ENCODE results near the gene C1orf174. TPM values are rescaled to one million over a fixed set of nuclear protein-coding genes. Genes with fewer than 3 reads are reported as not detected.

C1orf174 gene
- total and polyA plus RNA-seq, 12 donors = 7.5 to 13.4 (median 10.9) TPM

DNA sequence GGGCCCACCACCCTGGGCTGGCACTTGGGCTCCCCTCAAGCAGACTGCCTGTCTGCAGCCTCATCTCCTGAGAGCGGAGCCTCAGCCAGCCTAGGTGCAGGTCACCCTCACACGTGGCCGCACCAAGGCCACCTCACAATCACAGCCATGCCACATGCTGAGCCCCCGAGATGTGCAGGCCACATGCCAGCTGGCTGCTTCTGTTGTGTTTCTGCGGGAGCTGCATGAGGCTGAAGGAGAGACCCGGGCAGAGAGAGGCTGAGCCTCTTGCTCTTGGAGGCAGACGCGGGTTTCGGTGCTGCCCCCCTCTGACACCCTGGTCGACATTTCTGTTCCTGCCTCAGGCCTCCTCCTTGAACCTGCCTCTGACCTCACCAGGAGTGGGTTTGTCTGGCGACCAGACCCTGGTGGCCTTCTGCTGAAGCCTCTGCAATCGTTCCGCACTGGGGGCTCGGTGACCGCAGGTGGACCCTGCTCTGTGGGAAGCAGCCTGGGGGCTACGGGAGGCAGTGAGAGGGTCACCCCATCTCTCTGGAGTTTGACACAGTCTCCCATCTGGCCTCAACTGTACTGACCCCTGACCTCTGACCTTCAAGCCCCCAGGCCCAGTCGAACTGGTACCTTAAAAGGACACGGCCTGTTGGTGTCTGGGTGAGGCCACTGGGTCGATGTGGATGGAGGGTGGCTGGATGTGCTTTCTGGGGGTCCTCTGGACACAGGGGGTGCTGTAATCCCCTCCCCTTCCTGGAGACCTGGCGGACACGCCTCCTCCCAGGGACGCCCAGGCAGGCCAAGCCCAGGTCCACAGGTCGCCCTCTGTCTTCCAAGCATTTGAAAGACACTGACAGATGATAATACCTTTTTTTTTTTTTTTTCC is 13.0 kb upstream of the C1orf174 start:
- Histone ChIP-seq H3K27me3 (peaks cover 0 to 56% (median 45%) of the 10 kb centered on the region in 7 donors), H3K4me3 (no peak overlapping the region), H3K36me3 (no peaks in the 10 kb centered on the region), H3K4me1 (peaks cover 0 to 5% (median 0%) of the 10 kb centered on the region in 9 donors), H3K27ac (no peak overlapping the region), H3K9me3 (no peaks in the 10 kb centered on the region)
- DNase-seq (no peak), ATAC-seq (no peak)
- intact Hi-C loops (cut with DNase I) = loop anchor here in 4 of 10 donors (5.0 to 10.0 kb wide), 6 partner anchors 742 to 1834 kb away; partner anchors contain the start of gene AJAP1 (in 1 of the 4)
- TF ChIP-seq, protein P1, sequence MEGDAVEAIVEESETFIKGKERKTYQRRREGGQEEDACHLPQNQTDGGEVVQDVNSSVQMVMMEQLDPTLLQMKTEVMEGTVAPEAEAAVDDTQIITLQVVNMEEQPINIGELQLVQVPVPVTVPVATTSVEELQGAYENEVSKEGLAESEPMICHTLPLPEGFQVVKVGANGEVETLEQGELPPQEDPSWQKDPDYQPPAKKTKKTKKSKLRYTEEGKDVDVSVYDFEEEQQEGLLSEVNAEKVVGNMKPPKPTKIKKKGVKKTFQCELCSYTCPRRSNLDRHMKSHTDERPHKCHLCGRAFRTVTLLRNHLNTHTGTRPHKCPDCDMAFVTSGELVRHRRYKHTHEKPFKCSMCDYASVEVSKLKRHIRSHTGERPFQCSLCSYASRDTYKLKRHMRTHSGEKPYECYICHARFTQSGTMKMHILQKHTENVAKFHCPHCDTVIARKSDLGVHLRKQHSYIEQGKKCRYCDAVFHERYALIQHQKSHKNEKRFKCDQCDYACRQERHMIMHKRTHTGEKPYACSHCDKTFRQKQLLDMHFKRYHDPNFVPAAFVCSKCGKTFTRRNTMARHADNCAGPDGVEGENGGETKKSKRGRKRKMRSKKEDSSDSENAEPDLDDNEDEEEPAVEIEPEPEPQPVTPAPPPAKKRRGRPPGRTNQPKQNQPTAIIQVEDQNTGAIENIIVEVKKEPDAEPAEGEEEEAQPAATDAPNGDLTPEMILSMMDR (IDR thresholded peaks at IDR 0.05) = no peak
- WGBS, 2 donors = 90 to 93% methylated on average over 23 of the region's 23 CpGs

DNA sequence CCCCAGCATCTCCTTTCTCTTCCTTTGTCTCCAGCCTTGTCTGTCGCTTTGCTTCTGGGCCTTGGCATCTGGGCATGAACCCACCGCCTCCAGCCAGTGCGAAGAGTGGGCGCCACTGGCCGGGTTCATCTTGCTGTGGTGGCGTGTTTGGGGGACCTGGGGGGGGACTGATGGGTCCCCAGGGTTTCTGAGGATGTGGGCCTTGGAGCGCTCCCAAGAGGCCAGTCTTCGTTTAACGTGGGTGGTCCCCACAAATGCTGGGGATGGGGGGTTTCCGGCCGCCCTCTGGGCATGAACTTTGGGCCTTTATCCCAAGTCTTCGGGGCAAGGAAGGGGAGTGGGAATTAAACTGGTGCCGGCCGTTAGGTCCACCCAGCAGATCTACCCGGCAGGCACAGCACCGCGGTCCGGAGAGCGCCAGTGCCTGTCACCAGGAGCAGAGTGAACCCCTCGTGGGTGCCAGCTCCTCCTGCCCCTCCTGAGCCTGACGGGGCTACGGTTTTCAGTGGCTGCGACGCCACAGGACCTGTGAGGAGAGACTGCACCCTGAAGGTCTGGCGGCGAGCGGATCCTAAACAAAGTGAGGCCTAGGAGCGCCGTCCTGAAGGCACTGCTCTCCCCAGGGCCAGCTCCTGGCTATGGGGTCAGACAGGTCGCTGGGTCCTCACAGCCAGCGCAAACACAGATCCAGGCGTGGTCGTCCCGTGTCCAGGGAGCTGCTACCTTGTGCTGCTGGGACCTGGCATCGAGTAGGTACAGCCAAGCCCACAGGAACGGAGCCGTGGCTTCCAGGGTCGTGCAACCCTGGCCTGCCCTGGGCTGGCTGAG is 12.1 kb upstream of the C1orf174 start:
- Histone ChIP-seq H3K36me3 (no peaks in the 10 kb centered on the region), H3K9me3 (no peaks in the 10 kb centered on the region), H3K4me1 (peaks cover 0 to 5% (median 0%) of the 10 kb centered on the region in 9 donors), H3K27me3 (peaks cover 0 to 50% (median 37%) of the 10 kb centered on the region in 7 donors), H3K4me3 (no peak overlapping the region), H3K27ac (no peak overlapping the region)
- ATAC-seq (no peak), DNase-seq (no peak)
- intact Hi-C loops (cut with DNase I) = loop anchor here in 4 of 10 donors (5.0 to 10.0 kb wide), 6 partner anchors 743 to 1835 kb away; partner anchors contain the start of gene AJAP1 (in 1 of the 4)
- TF ChIP-seq, protein P1 (IDR thresholded peaks at IDR 0.05) = no peak
- WGBS, 2 donors = 86 to 91% methylated on average over 38 of the region's 38 CpGs

DNA sequence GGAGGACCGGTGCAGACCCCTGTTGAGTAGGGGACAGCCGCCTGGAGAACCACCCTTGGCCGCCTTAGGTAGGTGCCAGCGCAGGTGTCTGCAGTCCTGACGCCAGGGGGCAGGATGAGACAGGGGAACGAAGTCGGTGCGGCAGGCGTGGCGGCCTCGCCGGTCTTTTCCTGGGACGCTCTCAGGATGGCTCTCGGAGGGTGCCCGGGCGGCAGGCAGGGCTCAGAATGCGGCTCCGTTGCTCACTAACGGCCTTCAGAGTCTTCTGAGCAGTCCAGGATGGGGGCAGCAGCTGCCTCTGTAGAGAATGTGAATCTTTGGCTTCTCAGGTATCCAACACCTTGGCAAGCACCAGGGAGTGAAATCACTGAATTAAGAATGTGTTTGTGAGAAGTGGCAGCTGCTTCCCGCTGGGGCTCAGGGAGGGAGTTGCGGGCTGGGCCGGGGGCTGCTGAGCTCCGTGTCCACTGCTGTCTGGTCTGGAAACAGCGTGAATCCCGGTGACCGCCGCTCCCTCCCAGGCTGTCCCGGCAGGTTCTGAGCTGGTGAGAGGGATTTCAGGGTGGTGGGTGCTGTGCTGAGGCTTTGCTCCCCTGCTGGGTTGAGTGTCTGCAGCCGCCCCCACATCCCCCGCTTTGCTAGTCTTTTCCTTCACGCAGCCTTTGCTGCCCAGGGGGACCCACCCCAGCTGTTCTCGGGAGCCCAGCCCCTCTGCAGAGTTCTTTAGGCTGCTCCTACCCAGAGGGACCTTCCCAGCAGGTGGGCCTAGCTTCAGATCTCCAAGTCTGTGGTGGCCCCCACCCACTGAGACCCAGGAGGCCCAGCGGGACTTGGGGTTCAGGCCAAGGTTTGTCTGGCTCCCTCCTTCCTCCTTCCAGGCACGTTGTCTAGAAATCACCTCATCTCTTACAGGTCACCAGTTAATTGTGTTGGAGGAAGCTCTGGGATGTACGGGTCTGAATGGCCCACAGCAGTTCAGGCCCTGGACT is 11.1 kb upstream of the C1orf174 start:
- no peak overlapping the region for H3K4me3 ChIP-seq
- intact Hi-C loops (cut with DNase I) = loop anchor here in 4 of 10 donors (5.0 to 10.0 kb wide), 6 partner anchors 744 to 1836 kb away; partner anchors contain the start of gene AJAP1 (in 1 of the 4)
- WGBS, 2 donors = 11 to 13% methylated on average over 35 of the region's 35 CpGs

More for the DNA sequence above, 11.1 kb upstream of the C1orf174 start:
- Histone ChIP-seq H3K4me1 (peaks cover 0 to 5% (median 0%) of the 10 kb centered on the region in 9 donors), H3K36me3 (no peaks in the 10 kb centered on the region), H3K27ac (no peak overlapping the region), H3K9me3 (no peaks in the 10 kb centered on the region), H3K27me3 (peaks cover 0 to 44% (median 30%) of the 10 kb centered on the region in 7 donors)
- DNase-seq = peak; percentile 52 to 70
- TF ChIP-seq, protein P1 (IDR thresholded peaks at IDR 0.05) = peak; percentile 34 to 75 (median 70)
- ATAC-seq = peak in 7 of 8 donors; percentile 41 to 79 (median 72)

Measured in heart right ventricle (tissue), 16 donors.